SIG-M5 (cell line): ENCODE data around the gene HOXB7.

ENCODE experiments used
- DNase-seq: peaks from one replicate; lab custom pipeline; 2025; lab: John Stamatoyannopoulos, UW

HOXB7 gene

GRCh38 chr17:48623583-48623982 is 12.8 kb upstream of the HOXB7 start:
- no peak for DNase-seq

DNA sequence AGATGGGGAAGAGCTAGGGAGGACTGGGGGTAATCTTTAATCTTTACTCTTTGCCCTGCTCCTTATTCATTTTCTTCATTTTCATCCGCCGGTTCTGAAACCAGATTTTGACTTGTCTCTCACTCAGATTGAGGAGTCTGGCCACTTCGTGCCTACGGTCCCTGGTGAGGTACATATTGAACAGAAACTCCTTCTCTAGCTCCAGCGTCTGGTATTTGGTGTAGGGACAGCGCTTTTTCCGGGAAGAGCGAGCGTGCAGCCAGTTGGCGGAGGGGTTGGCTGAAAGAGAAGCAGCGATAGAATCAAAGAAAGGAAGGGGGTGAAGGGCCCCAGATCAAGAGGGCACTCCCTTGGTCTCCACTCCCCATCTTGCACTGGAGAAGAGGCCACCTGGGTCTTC is 12.0 kb upstream of the HOXB7 start:
- no peak for DNase-seq

DNA sequence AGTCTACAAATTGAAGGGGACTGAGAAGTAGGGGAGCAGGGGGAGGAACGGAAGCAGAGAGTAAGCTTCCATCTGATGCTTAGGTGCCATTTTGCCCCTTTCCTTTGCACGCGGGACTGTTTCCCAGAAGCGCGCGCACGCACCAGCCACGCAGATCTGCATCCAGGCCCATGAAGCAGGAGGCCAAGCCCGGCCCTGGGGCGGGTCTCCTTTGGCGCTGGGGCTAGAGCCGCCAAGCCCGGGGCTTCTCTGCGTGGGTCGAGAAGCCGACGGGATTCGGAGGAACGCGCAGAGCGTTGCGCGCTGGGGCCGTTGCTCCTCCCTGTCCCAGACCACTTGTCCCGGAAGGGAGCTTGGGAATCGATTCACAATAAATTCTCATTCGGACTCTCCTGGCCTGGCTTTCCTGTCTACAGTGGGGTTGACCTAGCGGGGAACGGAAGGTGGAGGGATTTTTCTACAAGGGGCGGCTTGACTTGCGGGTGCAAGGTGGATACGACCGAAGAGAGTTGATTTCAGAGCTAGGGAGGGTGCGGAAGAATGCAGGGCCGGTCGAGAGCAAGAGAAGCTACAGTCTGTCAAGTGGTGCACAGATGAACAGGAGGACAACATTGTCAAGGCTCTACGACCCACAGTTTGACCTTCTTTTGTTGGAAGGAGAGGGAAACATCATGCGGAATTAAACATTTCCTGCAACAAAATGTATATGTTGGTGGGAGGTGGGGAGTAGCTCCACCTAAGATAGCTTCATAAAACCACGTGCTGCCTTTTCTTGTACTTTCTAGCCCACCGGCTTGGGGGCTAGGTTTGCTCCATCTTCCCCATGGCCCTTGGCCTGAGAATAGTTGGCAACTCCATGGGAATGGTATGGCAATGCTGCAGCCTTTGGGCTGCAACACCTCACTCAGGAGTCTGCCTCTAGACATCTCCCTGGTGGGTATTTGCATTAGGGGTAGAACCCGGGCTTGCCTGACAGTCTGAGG is 10.9 kb upstream of the HOXB7 start:
- no peak for DNase-seq

DNA sequence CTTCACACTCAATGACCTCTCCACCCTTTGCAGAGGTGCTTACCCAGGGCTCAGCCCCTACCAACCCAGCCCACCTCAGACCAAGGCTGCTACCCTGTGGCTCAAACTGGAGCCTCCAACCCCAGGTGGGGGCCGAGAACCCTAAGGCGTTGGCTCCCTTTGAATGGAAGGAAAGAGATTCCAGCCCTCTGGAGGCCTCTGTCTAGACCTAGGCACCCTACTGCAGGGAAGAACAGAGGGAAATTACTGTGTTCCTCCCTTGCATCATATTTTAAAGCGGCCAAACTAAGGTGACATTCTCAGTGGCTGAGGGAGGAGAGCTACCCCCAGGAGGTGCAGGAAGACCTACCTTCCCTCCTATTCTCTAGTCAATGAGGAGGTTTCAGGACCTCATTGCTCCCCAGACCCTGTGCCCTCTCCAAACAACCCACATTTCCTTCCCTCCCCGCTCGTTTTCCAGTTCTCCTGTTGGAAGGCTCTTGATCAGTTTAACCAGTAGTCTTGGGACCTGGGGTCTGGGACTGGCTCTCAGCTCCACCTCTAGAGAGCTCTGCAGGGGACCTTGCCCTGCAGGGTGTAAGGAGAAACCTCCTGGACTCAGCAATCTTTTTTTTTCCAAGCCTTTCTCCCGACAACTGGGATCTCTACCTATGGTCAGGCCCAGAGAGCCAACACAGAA is 9.8 kb upstream of the HOXB7 start:
- DNase-seq: no peak

- DNase-seq: no peak
Observed at GRCh38 chr17:48619826-48620449, 9.1 kb upstream of the HOXB7 start.

- no peak for DNase-seq
Observed at GRCh38 chr17:48618256-48618896, 7.6 kb upstream of the HOXB7 start.

GRCh38 chr17:48617471-48618255 is 6.8 kb upstream of the HOXB7 start:
- DNase-seq: no peak

GRCh38 chr17:48616717-48617470 is 6.1 kb upstream of the HOXB7 start:
- DNase-seq: no peak

DNA sequence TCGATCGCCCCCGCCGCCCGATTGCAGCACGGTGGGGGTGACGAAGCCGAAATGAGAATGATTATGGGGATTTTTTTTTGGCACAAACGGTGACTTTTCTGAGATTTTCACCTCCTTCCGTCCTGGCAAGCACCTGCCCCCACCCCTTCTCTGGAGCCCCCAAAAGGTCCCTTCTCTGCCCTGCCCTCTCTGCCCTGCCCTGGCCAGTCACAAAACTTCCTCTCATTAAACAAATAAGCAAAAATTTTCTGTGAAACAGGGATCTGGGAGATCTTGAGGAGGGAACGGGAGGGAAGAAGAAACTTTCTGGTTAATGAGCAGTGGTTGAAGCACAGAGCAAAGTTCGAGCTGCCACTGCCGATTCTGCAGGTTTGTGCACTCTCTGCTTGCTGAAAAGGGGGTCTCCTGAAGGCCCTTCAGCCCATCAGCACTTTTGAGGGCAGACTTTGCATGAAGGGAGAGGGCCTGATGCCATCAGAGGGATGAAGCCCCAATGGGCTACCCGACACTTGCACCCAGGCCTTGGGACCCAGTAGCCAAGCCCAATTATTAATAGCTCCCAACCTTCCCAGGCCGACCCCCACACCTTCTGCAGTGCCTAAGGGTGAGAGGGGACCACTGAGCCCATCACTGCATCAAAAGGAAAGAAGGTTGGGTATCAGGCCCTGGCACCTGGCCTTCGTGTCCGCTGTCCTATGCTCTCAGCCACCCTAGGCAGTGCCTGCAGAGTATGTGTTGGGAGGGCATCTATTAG is 5.3 kb upstream of the HOXB7 start:
- DNase-seq: no peak

- no peak for DNase-seq
Observed at GRCh38 chr17:48615047-48615962, 4.5 kb upstream of the HOXB7 start, which contains the start of gene HOXB8. HOXB8 (minus strand) TSS chr17:48615292; CDS start chr17:48614704, 588 bp downstream.

- no peak for DNase-seq
Observed at GRCh38 chr17:48613862-48614694, 3.3 kb upstream of the HOXB7 start.

DNA sequence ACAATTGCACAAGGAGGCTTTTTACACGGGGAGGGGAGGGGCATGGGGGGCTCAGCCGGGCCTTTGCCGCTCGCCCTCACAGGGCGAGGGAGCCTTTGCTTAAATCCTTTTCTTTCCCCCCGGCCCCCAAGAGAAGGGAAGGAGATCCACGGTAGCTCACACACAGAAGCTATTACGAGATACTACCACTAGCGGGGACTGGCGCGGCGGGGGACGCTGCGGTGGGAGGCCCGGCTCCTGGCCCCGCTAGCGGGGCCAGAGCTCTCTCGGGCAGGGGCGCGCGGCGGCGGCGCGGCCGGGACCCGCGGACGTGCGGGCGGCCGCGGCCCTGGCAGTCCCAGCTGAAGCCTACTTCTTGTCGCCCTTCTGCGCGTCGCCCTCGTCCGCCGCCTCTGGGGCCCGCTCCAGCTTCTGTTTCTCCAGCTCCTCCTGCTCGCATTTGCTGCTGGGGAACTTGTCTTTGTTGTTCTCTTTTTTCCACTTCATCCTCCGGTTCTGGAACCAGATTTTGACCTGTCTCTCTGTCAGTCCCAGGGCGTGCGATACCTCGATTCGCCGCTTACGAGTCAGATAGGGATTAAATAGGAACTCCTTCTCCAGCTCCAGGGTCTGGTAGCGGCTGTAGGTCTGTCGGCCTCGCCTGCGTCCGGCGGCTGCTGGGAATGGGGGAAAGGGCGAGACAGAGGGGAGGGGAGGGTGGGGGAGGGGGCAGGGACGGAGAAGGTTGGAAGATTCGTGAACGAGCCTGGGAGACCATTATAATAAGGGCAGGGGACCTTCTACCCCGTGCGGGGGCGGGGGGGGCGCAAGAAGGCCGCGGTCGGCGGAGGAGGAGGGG is 2.3 kb upstream of the HOXB7 start:
- DNase-seq: no peak

- DNase-seq: no peak
Observed at GRCh38 chr17:48612456-48612853, 1.6 kb upstream of the HOXB7 start.

GRCh38 chr17:48611681-48612455 is 1.1 kb upstream of the HOXB7 start:
- no peak for DNase-seq

DNA sequence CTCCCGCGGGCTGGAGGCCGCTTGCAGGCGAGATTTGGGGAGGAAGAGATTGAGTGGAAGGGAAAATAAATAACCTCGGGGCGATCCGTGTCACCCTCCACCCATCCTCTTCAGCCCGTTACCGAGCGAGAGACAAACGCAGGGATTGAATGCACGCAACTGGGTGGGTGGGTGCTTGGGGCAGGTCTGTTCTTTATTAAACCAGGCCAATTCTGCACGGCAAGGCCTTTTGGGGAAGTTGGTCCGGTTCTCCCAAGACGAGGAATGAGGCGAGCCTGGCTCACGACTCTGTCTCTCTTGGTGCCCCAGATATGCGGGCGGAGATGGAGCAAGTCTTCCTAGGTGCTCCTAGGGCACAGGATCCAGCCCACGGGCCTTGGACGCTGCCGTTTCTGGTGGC is 396 bp upstream of the HOXB7 start:
- DNase-seq: no peak

- DNase-seq: no peak
Observed at GRCh38 chr17:48609759-48610281, 997 bp downstream of the HOXB7 start.
